Prostate gland (tissue), 2 donors: ENCODE data around the gene MYH3. TPM values are rescaled to one million over a fixed set of nuclear protein-coding genes. Genes with fewer than 3 reads are reported as not detected.
A peak's percentile ranks its signal among the peaks of the same experiment; 100 is the strongest.

Experiments
- DNase-seq: peaks from one replicate; pipeline ENCODE4 v3.0.0-alpha.2; 2019; ENCODE audit warnings: low spot score
- H3K27ac ChIP-seq, 2 donors: fragments of 200-600 bp; sonication (generic); 2 replicates each; pipeline ENCODE4 v1.5.1; 2017 to 2019
- H3K27me3 ChIP-seq: fragments of 200-600 bp; sonication (generic); replicated peaks from 2 replicates; pipeline ENCODE4 v1.5.1; 2019; ENCODE audit not compliant: insufficient read depth
- H3K36me3 ChIP-seq, 2 donors: fragments of 200-600 bp; sonication (generic); 1 replicate in 1 of 2; 2 replicates in 1 of 2; pipeline versions ENCODE4 v1.5.1 to v1.8.1; 2017 to 2019
- H3K4me1 ChIP-seq: fragments of 200-600 bp; sonication (generic); replicated peaks from 2 replicates; pipeline ENCODE4 v1.5.1; 2019
- H3K4me3 ChIP-seq, 2 donors: fragments of 200-600 bp; sonication (generic); 2 replicates each; pipeline ENCODE4 v1.5.1; 2017 to 2019
- H3K9me3 ChIP-seq: fragments of 200-600 bp; sonication (generic); 2 replicates; pipeline ENCODE4 v1.5.1; 2017
- CTCF ChIP-seq, 4 experiments: fragments of 200-600 bp in 2 of 4; fragments of 450-650 bp in 2 of 4; sonication (generic) in 2 of 4; IDR thresholded peaks; 1 replicate in 3 of 4; 2 replicates in 1 of 4; pipeline ENCODE4 v1.5.1; 2016 to 2019; ENCODE audit warnings: antibody characterized with exemption in 4 of 4, mild to moderate bottlenecking in 2 of 4, moderate library complexity in 2 of 4
- POLR2A ChIP-seq: fragments of 450-650 bp; IDR thresholded peaks from one replicate; pipeline ENCODE4 v1.6.1; 2016; ENCODE audit warnings: antibody characterized with exemption, mild to moderate bottlenecking
- POLR2AphosphoS5 ChIP-seq: sonication (generic); formaldehyde crosslinking; IDR thresholded peaks from one replicate; pipeline ENCODE4 v1.6.1; 2017; ENCODE audit warnings: antibody characterized with exemption
- WGBS: methylation state at CpG from one replicate; pipeline ENCODE4 v1.1.5; 2018; 5-methylcytosine and 5-hydroxymethylcytosine counted together
- intact Hi-C: fragments of 100-400 bp; cut with DNase I; formaldehyde crosslinking; loops from one replicate; pipeline ENCODE4 v1.14.2; 2022
- total RNA-seq, 2 donors: library from RNA; depleted of rRNA; stranded (reverse); fragments of >200 nt; gene quantifications; one replicate each; pipeline ENCODE4 v1.1.0, GENCODE V29; 2016

MYH3 gene
- total RNA-seq, 2 donors from 2014 or later, result 5.9 to 14.8 TPM

- Histone ChIP-seq H3K4me1 (no peaks in the 10 kb centered on the region), H3K4me3 (no peak overlapping the region), H3K27me3 (no peaks in the 10 kb centered on the region), H3K36me3 (no peaks in the 10 kb centered on the region), H3K9me3 (no peaks in the 10 kb centered on the region), H3K27ac (no peak overlapping the region)
- 16% methylated on average over 7 of the region's 7 CpGs for WGBS
- TF ChIP-seq POLR2AphosphoS5, result peak; percentile 25
- TF ChIP-seq CTCF (IDR thresholded peaks at IDR 0.05), result peak in 3 of 4 experiments; percentile 61 to 74 (median 71)
- no peak for TF ChIP-seq POLR2A
- intact Hi-C loops, result loop anchor here (10.0 kb wide), 1 partner anchor 653 kb away; no protein-coding TSS in a partner anchor
- peak; percentile 45 for DNase-seq
Observed at GRCh38 chr17:10618202-10618635, 38.9 kb downstream of the MYH3 start.

GRCh38 chr17:10617120-10617505 lies 40.0 kb downstream of the MYH3 start:
- Histone ChIP-seq H3K9me3 (no peaks in the 10 kb centered on the region), H3K4me3 (no peak overlapping the region), H3K27me3 (no peaks in the 10 kb centered on the region), H3K36me3 (no peaks in the 10 kb centered on the region), H3K4me1 (no peaks in the 10 kb centered on the region), H3K27ac (no peak overlapping the region)
- WGBS, result 88% methylated on average over 6 of the region's 6 CpGs
- intact Hi-C loops, result loop anchor here (10.0 kb wide), 1 partner anchor 652 kb away; no protein-coding TSS in a partner anchor
- TF ChIP-seq POLR2A (no peak), POLR2AphosphoS5 (no peak), CTCF (IDR thresholded peaks at IDR 0.05) (no peak)
- DNase-seq, result no peak

- H3K4me3 ChIP-seq, result no peak overlapping the region
- WGBS, result 37% methylated on average over 9 of the region's 9 CpGs
- H3K27me3 ChIP-seq, result no peaks in the 10 kb centered on the region
- intact Hi-C loops, result loop anchor here (10.0 kb wide), 1 partner anchor 652 kb away; no protein-coding TSS in a partner anchor
- TF ChIP-seq POLR2A (no peak), POLR2AphosphoS5 (peak; percentile 5), CTCF (IDR thresholded peaks at IDR 0.05) (peak; percentile 86 to 99 (median 92))
- H3K4me1 ChIP-seq, result no peaks in the 10 kb centered on the region
- no peaks in the 10 kb centered on the region for H3K9me3 ChIP-seq
- no peaks in the 10 kb centered on the region for H3K36me3 ChIP-seq
- H3K27ac ChIP-seq, result no peak overlapping the region
- peak; percentile 74 for DNase-seq
Observed at GRCh38 chr17:10616502-10617119, 40.5 kb downstream of the MYH3 start.

- intact Hi-C loops, result loop anchor here (5.0 to 10.0 kb wide), 2 partner anchors 650 to 692 kb away; no protein-coding TSS in a partner anchor
- Histone ChIP-seq H3K4me3 (no peak overlapping the region), H3K4me1 (no peaks in the 10 kb centered on the region), H3K27ac (no peak overlapping the region), H3K36me3 (no peaks in the 10 kb centered on the region), H3K27me3 (no peaks in the 10 kb centered on the region), H3K9me3 (no peaks in the 10 kb centered on the region)
- peak; percentile 31 for DNase-seq
- WGBS, result 66% methylated on average over 6 of the region's 6 CpGs
- no peak for TF ChIP-seq POLR2A
- TF ChIP-seq CTCF (IDR thresholded peaks at IDR 0.05), result peak; percentile 54 to 72 (median 65)
Observed at GRCh38 chr17:10614536-10615155, 42.5 kb downstream of the MYH3 start.
